Uterus (tissue), 4 donors: ENCODE results near the gene RNH1. TPM values are rescaled to one million over a fixed set of nuclear protein-coding genes. Genes with fewer than 3 reads are reported as not detected.

ENCODE experiments used
- DNase-seq, 2 donors: peaks; one replicate each; pipeline ENCODE4 v3.0.0-alpha.2; 2019 to 2020
- H3K27ac ChIP-seq, 2 donors: fragments of 200-600 bp; sonication (generic); 1 replicate in 1 of 2; 2 replicates in 1 of 2; pipeline ENCODE4 v1.5.1; 2016 to 2018
- H3K27me3 ChIP-seq, 2 donors: fragments of 200-600 bp; sonication (generic); one replicate each; pipeline ENCODE4 v1.5.1; 2018 to 2019; ENCODE audit warnings: control low read depth in 1 of 2
- H3K36me3 ChIP-seq, 2 donors: fragments of 200-600 bp; sonication (generic); one replicate each; pipeline ENCODE4 v1.5.1; 2019; ENCODE audit warnings: control low read depth in 1 of 2
- H3K4me1 ChIP-seq, 2 donors: fragments of 200-600 bp; sonication (generic); one replicate each; pipeline ENCODE4 v1.5.1; 2018 to 2019; ENCODE audit warnings: control low read depth in 1 of 2
- H3K4me3 ChIP-seq, 2 donors: fragments of 200-600 bp; sonication (generic); 1 replicate in 1 of 2; 2 replicates in 1 of 2; pipeline ENCODE4 v1.5.1; 2018 to 2019; ENCODE audit warnings: mild to moderate bottlenecking in 1 of 2
- H3K9me3 ChIP-seq, 2 donors: fragments of 200-600 bp; sonication (generic); one replicate each; pipeline ENCODE4 v1.5.1; 2019; ENCODE audit warnings: control low read depth in 1 of 2
- POLR2A ChIP-seq, 2 donors: fragments of 450-650 bp; IDR thresholded peaks; one replicate each; pipeline ENCODE4 v1.6.1; 2016; ENCODE audit warnings: antibody characterized with exemption in 2 of 2, mild to moderate bottlenecking in 1 of 2, moderate library complexity in 1 of 2
- intact Hi-C: fragments of 100-400 bp; cut with DNase I; formaldehyde crosslinking; loops from one replicate; pipeline ENCODE4 v1.15.1; 2023; ENCODE audit warnings: low total_unique reads
- total RNA-seq, 4 donors: library from RNA; depleted of rRNA in 3 of 4; stranded (reverse); fragments of >200 nt in 3 of 4; gene quantifications; one replicate each; pipeline versions ENCODE4 v1.1.0 to v1.2.4, GENCODE V29; 2014 to 2023
- TF ChIP-seq, protein P1 (sequence below), 4 experiments: fragments of 200-600 bp in 2 of 4; fragments of 450-650 bp in 2 of 4; sonication (generic) in 2 of 4; IDR thresholded peaks; one replicate each; pipeline ENCODE4 v1.5.1; 2016 to 2019; ENCODE audit warnings: antibody characterized with exemption in 4 of 4, mild to moderate bottlenecking in 2 of 4, moderate library complexity in 1 of 4
- donor health status: DM: yes; HTN: yes; CAD: no.

The RNH1 gene
- total RNA-seq, 4 donors from 2014 or later: 111 to 175 (median 142) TPM

- DNase-seq: no peak
- H3K4me1 ChIP-seq: peaks cover 0 to 7% of the 10 kb centered on the region in 2 donors
- H3K27ac ChIP-seq: no peak overlapping the region
- H3K36me3 ChIP-seq: no peaks in the 10 kb centered on the region
- H3K27me3 ChIP-seq: peaks cover 21 to 29% of the 10 kb centered on the region in 2 donors
- H3K4me3 ChIP-seq: no peak overlapping the region
- intact Hi-C loops: no loop called here
- H3K9me3 ChIP-seq: no peaks in the 10 kb centered on the region
- no peak for TF ChIP-seq POLR2A (IDR thresholded peaks at IDR 0.05)
- TF ChIP-seq, protein P1, sequence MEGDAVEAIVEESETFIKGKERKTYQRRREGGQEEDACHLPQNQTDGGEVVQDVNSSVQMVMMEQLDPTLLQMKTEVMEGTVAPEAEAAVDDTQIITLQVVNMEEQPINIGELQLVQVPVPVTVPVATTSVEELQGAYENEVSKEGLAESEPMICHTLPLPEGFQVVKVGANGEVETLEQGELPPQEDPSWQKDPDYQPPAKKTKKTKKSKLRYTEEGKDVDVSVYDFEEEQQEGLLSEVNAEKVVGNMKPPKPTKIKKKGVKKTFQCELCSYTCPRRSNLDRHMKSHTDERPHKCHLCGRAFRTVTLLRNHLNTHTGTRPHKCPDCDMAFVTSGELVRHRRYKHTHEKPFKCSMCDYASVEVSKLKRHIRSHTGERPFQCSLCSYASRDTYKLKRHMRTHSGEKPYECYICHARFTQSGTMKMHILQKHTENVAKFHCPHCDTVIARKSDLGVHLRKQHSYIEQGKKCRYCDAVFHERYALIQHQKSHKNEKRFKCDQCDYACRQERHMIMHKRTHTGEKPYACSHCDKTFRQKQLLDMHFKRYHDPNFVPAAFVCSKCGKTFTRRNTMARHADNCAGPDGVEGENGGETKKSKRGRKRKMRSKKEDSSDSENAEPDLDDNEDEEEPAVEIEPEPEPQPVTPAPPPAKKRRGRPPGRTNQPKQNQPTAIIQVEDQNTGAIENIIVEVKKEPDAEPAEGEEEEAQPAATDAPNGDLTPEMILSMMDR (IDR thresholded peaks at IDR 0.05): no peak
Measured at GRCh38 chr11:550021-550745, 43.1 kb upstream of the RNH1 start.

- no peak for TF ChIP-seq POLR2A (IDR thresholded peaks at IDR 0.05)
- TF ChIP-seq, protein P1 (IDR thresholded peaks at IDR 0.05): no peak
- intact Hi-C loops: no loop called here
- Histone ChIP-seq H3K27ac (no peak overlapping the region), H3K27me3 (peaks cover 12 to 22% of the 10 kb centered on the region in 2 donors), H3K4me3 (no peak overlapping the region), H3K9me3 (no peaks in the 10 kb centered on the region), H3K36me3 (no peaks in the 10 kb centered on the region), H3K4me1 (no peaks in the 10 kb centered on the region)
- DNase-seq: no peak
Measured at GRCh38 chr11:548700-549603, 41.9 kb upstream of the RNH1 start.

DNA sequence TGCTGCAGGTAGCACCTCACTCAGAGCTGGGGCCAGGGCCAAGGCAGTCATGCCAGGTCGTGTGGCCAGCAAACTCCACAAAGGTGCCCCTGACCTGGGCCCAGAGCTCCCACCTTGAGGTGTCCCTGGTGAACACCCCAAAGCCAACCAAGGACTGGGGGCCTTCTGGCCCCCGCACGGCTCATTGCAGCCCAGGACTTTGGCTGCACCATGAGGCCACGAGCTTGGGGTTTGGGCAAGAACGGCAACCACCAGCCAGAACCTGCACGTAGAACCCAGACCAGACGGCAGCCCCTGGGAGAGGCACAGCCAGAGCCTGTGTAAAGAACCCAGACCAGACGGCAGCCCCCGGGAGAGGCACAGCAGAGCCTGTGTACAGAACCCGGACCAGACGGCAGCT is 38.1 kb upstream of the RNH1 start:
- H3K4me3 ChIP-seq: no peak overlapping the region
- intact Hi-C loops: no loop called here
- no peak for DNase-seq
- no peaks in the 10 kb centered on the region for H3K36me3 ChIP-seq
- H3K27ac ChIP-seq: no peak overlapping the region
- TF ChIP-seq POLR2A (IDR thresholded peaks at IDR 0.05): no peak
- TF ChIP-seq, protein P1 (IDR thresholded peaks at IDR 0.05): no peak
- no peaks in the 10 kb centered on the region for H3K4me1 ChIP-seq
- no peaks in the 10 kb centered on the region for H3K27me3 ChIP-seq
- H3K9me3 ChIP-seq: no peaks in the 10 kb centered on the region

GRCh38 chr11:544817-545166 is 37.8 kb upstream of the RNH1 start:
- no peak for DNase-seq
- H3K4me1 ChIP-seq: no peaks in the 10 kb centered on the region
- H3K27ac ChIP-seq: no peak overlapping the region
- H3K9me3 ChIP-seq: no peaks in the 10 kb centered on the region
- no peaks in the 10 kb centered on the region for H3K36me3 ChIP-seq
- no peak overlapping the region for H3K4me3 ChIP-seq
- intact Hi-C loops: no loop called here
- TF ChIP-seq, protein P1 (IDR thresholded peaks at IDR 0.05): no peak
- TF ChIP-seq POLR2A (IDR thresholded peaks at IDR 0.05): no peak
- no peaks in the 10 kb centered on the region for H3K27me3 ChIP-seq

GRCh38 chr11:541433-541885 is 34.4 kb upstream of the RNH1 start:
- no peak for DNase-seq
- no peaks in the 10 kb centered on the region for H3K4me1 ChIP-seq
- intact Hi-C loops: no loop called here
- H3K27ac ChIP-seq: no peak overlapping the region
- H3K4me3 ChIP-seq: no peak overlapping the region
- peaks cover 0 to 9% of the 10 kb centered on the region in 2 donors for H3K27me3 ChIP-seq
- no peaks in the 10 kb centered on the region for H3K36me3 ChIP-seq
- no peaks in the 10 kb centered on the region for H3K9me3 ChIP-seq
- TF ChIP-seq, protein P1 (IDR thresholded peaks at IDR 0.05): no peak
- TF ChIP-seq POLR2A (IDR thresholded peaks at IDR 0.05): no peak
